Caco-2 (cell line): ENCODE results near the gene BRINP2. TPM values are rescaled to one million over a fixed set of nuclear protein-coding genes. Genes with fewer than 3 reads are reported as not detected.
A peak's percentile ranks its signal among the peaks of the same experiment; 100 is the strongest.

Source experiments
- BruUV-seq: library from RNA; stranded (reverse); fragments of 400-500 nt; replicated peaks from 2 replicates; lab custom pipeline; 2021; lab: Mats Ljungman, UMichigan
- CTCF ChIA-PET: fragments of 300-600 bp; sonication (Branson Sonifier 250); formaldehyde crosslinking; loops from one replicate; lab custom pipeline; 2022; ENCODE audit warnings: antibody characterized with exemption; lab: Charles Lee
- POLR2A ChIA-PET: fragments of 300-600 bp; sonication (Branson Sonifier 250); formaldehyde crosslinking; loops from one replicate; lab custom pipeline; 2022; ENCODE audit warnings: antibody characterized with exemption; lab: Charles Lee
- DNase-seq, 2 experiments: peaks; one replicate each; pipeline versions ENCODE4 v3.0.0 to v3.0.0-alpha.2; 2020 to 2022
- H3K27me3 ChIP-seq: replicated peaks from 2 replicates; pipeline ENCODE4 v1.6.0; 2011; ENCODE audit warnings: low read length; ENCODE audit not compliant: control insufficient read depth, insufficient read depth
- H3K36me3 ChIP-seq: 2 replicates; pipeline ENCODE4 v1.5.1; 2011; ENCODE audit warnings: low read length; ENCODE audit not compliant: control insufficient read depth, insufficient read depth
- H3K4me1 ChIP-seq: fragments of 250-450 bp; sonication (Bioruptor Pico); 2 replicates; pipeline ENCODE4 v1.5.1; 2020; ENCODE audit warnings: mild to moderate bottlenecking
- H3K4me3 ChIP-seq: 2 replicates; pipeline ENCODE4 v1.5.1; 2011; ENCODE audit warnings: low read depth, mild to moderate bottlenecking, control low read depth, low read length
- H3K9me3 ChIP-seq: fragments of 250-450 bp; sonication (Bioruptor Pico); 2 replicates; pipeline ENCODE4 v1.5.1; 2020; ENCODE audit warnings: mild to moderate bottlenecking, moderate library complexity
- H3K27ac Mint-ChIP-seq: one replicate; pipeline ENCODE4 v1.8.0; 2022; ENCODE audit warnings: mixed read lengths; ENCODE audit not compliant: unreplicated experiment
- H3K27me3 Mint-ChIP-seq: one replicate; pipeline ENCODE4 v1.8.0; 2022; ENCODE audit warnings: mixed read lengths; ENCODE audit not compliant: insufficient read depth, unreplicated experiment
- H3K36me3 Mint-ChIP-seq: one replicate; pipeline ENCODE4 v1.8.0; 2022; ENCODE audit warnings: mild to moderate bottlenecking, mixed read lengths; ENCODE audit not compliant: insufficient read depth, unreplicated experiment
- H3K4me1 Mint-ChIP-seq: one replicate; pipeline ENCODE4 v1.8.0; 2022; ENCODE audit warnings: low read depth, mixed read lengths; ENCODE audit not compliant: unreplicated experiment
- H3K4me3 Mint-ChIP-seq: one replicate; pipeline ENCODE4 v1.8.0; 2022; ENCODE audit warnings: mild to moderate bottlenecking, moderate library complexity, mixed read lengths; ENCODE audit not compliant: unreplicated experiment
- H3K9me3 Mint-ChIP-seq: one replicate; pipeline ENCODE4 v1.8.0; 2022; ENCODE audit warnings: mixed read lengths; ENCODE audit not compliant: unreplicated experiment
- CTCF ChIP-seq, 2 experiments: fragments of 200-600 bp in 1 of 2; IDR thresholded peaks; 1 replicate in 1 of 2; 2 replicates in 1 of 2; pipeline versions ENCODE4 v1.5.1 to v1.8.0; 2011 to 2022; ENCODE audit warnings: antibody characterized with exemption in 1 of 2, control low read depth in 1 of 2, inconsistent platforms in 1 of 2, low read depth in 1 of 2, low read length in 1 of 2, mild to moderate bottlenecking in 1 of 2, moderate library complexity in 1 of 2; ENCODE audit not compliant: insufficient read depth in 1 of 2, severe bottlenecking in 1 of 2, unreplicated experiment in 1 of 2
- intact Hi-C: fragments of 100-400 bp; cut with micrococcal nuclease; formaldehyde crosslinking; loops from one replicate; pipeline ENCODE4 v1.10.0; 2022; ENCODE audit not compliant: unreplicated experiment
- total RNA-seq: library from RNA; stranded (reverse); gene quantifications from 2 replicates; pipeline ENCODE4 v1.2.3, GENCODE V29; 2022

BRINP2 gene
- total RNA-seq, 1 experiment from 2014 or later, result not detected

DNA sequence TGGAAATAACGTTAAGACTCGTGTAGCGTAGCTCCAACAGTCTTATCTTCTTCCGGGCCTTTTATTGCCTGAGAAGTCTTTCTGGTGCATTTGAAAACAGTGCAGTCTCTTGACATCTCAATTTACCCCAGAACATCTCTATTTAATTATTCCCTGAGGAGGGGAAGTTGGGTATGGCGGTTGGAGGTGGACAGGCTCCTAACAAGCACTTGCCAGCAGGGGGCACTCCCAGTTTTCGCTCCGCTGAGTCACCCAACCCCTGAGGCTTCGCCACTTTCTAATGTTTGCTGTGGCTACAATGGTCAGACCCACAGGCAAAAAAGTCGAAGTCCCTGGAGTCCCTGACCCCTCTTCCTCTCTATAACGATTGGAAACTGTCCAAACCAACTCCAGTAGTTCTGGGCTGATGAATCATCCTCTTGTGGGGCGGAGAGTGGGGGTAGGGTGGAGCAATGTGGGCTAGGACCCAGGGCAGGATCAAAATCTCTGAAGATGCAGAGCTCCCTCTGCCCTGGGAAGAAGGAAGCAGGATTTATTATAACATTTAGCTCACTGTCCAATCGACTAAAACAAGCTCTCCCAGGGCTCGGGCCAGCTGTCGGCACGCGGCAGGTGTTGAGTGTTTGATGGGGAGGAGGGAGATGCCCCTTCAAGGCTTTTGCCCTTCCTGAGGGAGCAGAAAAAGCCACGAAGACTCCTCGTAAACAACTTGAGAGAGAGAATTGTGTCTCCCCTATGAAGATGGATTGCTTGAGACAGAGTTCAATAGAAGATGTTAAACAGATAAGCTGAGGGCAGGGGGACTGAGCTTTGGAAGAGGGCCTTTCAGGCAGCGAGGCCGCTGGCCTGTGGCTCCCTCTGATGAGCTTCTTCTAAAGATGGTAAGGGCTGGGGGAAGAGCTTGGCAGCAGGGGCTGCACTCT is 85.7 kb downstream of the BRINP2 start:
- H3K27me3 ChIP-seq, result no peaks in the 10 kb centered on the region
- H3K4me3 ChIP-seq, result no peak overlapping the region
- no TSS peak for BruUV-seq
- intact Hi-C loops, result loop anchor here (5.0 kb wide), 1 partner anchor 359 kb away; no protein-coding TSS in a partner anchor
- H3K4me1 Mint-ChIP-seq, result no peaks in the 10 kb centered on the region
- ChIA-PET POLR2A (no interaction called here), CTCF (no interaction called here)
- no peaks in the 10 kb centered on the region for H3K27me3 Mint-ChIP-seq
- peak in 1 of 2 experiments; percentile 41 for DNase-seq
- no peak overlapping the region for H3K27ac Mint-ChIP-seq
- H3K4me3 Mint-ChIP-seq, result no peak overlapping the region
- no peaks in the 10 kb centered on the region for H3K4me1 ChIP-seq
- no peaks in the 10 kb centered on the region for H3K36me3 Mint-ChIP-seq
- H3K36me3 ChIP-seq, result no peaks in the 10 kb centered on the region
- TF ChIP-seq CTCF (IDR thresholded peaks at IDR 0.05; ENCODE audit: insufficient read depth in 1 of 2, low read depth in 1 of 2, low read length in 1 of 2, severe bottlenecking in 1 of 2, unreplicated experiment in 1 of 2), result no peak
- no peaks in the 10 kb centered on the region for H3K9me3 Mint-ChIP-seq
- H3K9me3 ChIP-seq, result no peaks in the 10 kb centered on the region

GRCh38 chr1:177257128-177257527 is 86.4 kb downstream of the BRINP2 start:
- no peaks in the 10 kb centered on the region for H3K36me3 ChIP-seq
- POLR2A ChIA-PET, result no interaction called here
- no peak overlapping the region for H3K4me3 Mint-ChIP-seq
- H3K4me1 Mint-ChIP-seq, result no peaks in the 10 kb centered on the region
- DNase-seq, result no peak
- no peaks in the 10 kb centered on the region for H3K27me3 Mint-ChIP-seq
- H3K9me3 Mint-ChIP-seq, result no peaks in the 10 kb centered on the region
- H3K4me1 ChIP-seq, result no peaks in the 10 kb centered on the region
- no peaks in the 10 kb centered on the region for H3K27me3 ChIP-seq
- no peak overlapping the region for H3K4me3 ChIP-seq
- H3K27ac Mint-ChIP-seq, result no peak overlapping the region
- BruUV-seq, result no TSS peak
- TF ChIP-seq CTCF (IDR thresholded peaks at IDR 0.05; ENCODE audit: insufficient read depth in 1 of 2, low read depth in 1 of 2, low read length in 1 of 2, severe bottlenecking in 1 of 2, unreplicated experiment in 1 of 2), result no peak
- CTCF ChIA-PET, result no interaction called here
- H3K36me3 Mint-ChIP-seq, result no peaks in the 10 kb centered on the region
- H3K9me3 ChIP-seq, result no peaks in the 10 kb centered on the region
- intact Hi-C loops, result loop anchor here (5.0 kb wide), 1 partner anchor 360 kb away; no protein-coding TSS in a partner anchor

DNA sequence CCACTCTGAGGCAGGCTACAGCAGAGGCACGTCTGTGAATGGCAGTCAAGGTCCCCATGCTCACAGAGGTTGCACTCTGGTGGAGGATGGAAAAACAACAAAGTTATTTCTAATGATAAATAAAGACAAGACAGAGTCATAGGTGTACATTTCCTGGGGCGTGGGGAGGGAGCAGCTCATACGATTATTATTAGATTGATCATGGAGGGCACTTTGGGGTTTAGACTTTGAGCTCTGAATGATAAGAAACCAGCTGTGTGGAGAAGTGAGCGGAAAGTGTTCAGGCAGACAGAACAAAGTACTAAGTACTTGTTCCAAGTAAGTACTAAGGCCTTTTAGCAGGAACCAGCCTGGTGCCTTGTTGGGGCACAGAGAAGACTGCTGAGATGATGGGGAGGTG is 86.8 kb downstream of the BRINP2 start:
- Mint-ChIP-seq H3K27ac (no peak overlapping the region), H3K4me3 (no peak overlapping the region), H3K27me3 (no peaks in the 10 kb centered on the region), H3K4me1 (no peaks in the 10 kb centered on the region), H3K9me3 (no peaks in the 10 kb centered on the region), H3K36me3 (no peaks in the 10 kb centered on the region)
- Histone ChIP-seq H3K27me3 (no peaks in the 10 kb centered on the region), H3K4me3 (no peak overlapping the region), H3K9me3 (no peaks in the 10 kb centered on the region), H3K36me3 (no peaks in the 10 kb centered on the region), H3K4me1 (no peaks in the 10 kb centered on the region)
- ChIA-PET POLR2A (no interaction called here), CTCF (no interaction called here)
- DNase-seq, result no peak
- intact Hi-C loops, result loop anchor here (5.0 kb wide), 1 partner anchor 360 kb away; no protein-coding TSS in a partner anchor
- TF ChIP-seq CTCF (IDR thresholded peaks at IDR 0.05; ENCODE audit: insufficient read depth in 1 of 2, low read depth in 1 of 2, low read length in 1 of 2, severe bottlenecking in 1 of 2, unreplicated experiment in 1 of 2), result no peak
- BruUV-seq, result no TSS peak
